Ascending aorta (tissue), 2 donors: Measurements from ENCODE around the gene DNMT1. TPM values are rescaled to one million over a fixed set of nuclear protein-coding genes. Genes with fewer than 3 reads are reported as not detected.
"Not testable (repeated sequence)": the region's sequence is repeated elsewhere in the genome, so short reads cannot be mapped to it uniquely, and the experiment has no call there.

Experiments
- DNase-seq, 2 donors: peaks; one replicate each; pipeline ENCODE4 v3.0.0-alpha.2; 2019; ENCODE audit warnings: low spot score in 2 of 2
- H3K27ac ChIP-seq, 2 donors: fragments of 200-600 bp; sonication (generic); one replicate each; pipeline ENCODE4 v1.5.1; 2016 to 2017; ENCODE audit warnings: mild to moderate bottlenecking in 1 of 2
- H3K27me3 ChIP-seq: fragments of 200-600 bp; sonication (generic); one replicate; pipeline ENCODE4 v1.5.1; 2017
- H3K36me3 ChIP-seq, 2 donors: fragments of 200-600 bp; sonication (generic); one replicate each; pipeline ENCODE4 v1.5.1; 2016
- H3K4me1 ChIP-seq, 2 donors: fragments of 200-600 bp; sonication (generic); one replicate each; pipeline ENCODE4 v1.5.1; 2016 to 2017; ENCODE audit warnings: mild to moderate bottlenecking in 1 of 2
- H3K4me3 ChIP-seq, 2 donors: fragments of 200-600 bp; sonication (generic); one replicate each; pipeline ENCODE4 v1.5.1; 2016 to 2017; ENCODE audit warnings: mild to moderate bottlenecking in 1 of 2
- H3K9me3 ChIP-seq, 2 donors: fragments of 200-600 bp; sonication (generic); one replicate each; pipeline ENCODE4 v1.5.1; 2016
- CTCF ChIP-seq, 3 experiments: fragments of 200-600 bp in 2 of 3; fragments of 450-650 bp in 1 of 3; sonication (generic) in 2 of 3; IDR thresholded peaks; one replicate each; pipeline ENCODE4 v1.5.1; 2016 to 2019; ENCODE audit warnings: antibody characterized with exemption in 3 of 3, mild to moderate bottlenecking in 1 of 3, moderate library complexity in 1 of 3
- intact Hi-C: fragments of 100-400 bp; cut with DNase I; formaldehyde crosslinking; loops from one replicate; pipeline ENCODE4 v1.15.1; 2023
- total RNA-seq: library from RNA; depleted of rRNA; stranded (reverse); fragments of >200 nt; gene quantifications from one replicate; pipeline ENCODE4 v1.1.0, GENCODE V29; 2016

The DNMT1 gene
- 54.0 TPM for total RNA-seq

- intact Hi-C loops, result loop anchor here (1.0 to 2.0 kb wide), 2 partner anchors 56 to 74 kb away; no protein-coding TSS in a partner anchor
- Histone ChIP-seq H3K27ac (peak within 1 kb of the TSS; percentile 86 to 89), H3K9me3 (no peaks in the 10 kb centered on the region), H3K4me1 (peaks cover 3 to 21% of the 10 kb centered on the region in 2 donors), H3K4me3 (peak within 1 kb of the TSS; percentile 81 to 97), H3K36me3 (no peaks in the 10 kb centered on the region), H3K27me3 (no peaks in the 10 kb centered on the region)
- peak; percentile 75 to 96 for DNase-seq
- no peak for TF ChIP-seq CTCF (IDR thresholded peaks at IDR 0.05)
Measured at GRCh38 chr19:10194500-10195198, at the start of gene DNMT1. Gene DNMT1, minus strand, starts transcription at chr19:10194953. Its CDS starts 54 bp downstream, at chr19:10194899.

- intact Hi-C loops, result no loop called here
Measured at GRCh38 chr19:10243606-10244005, 48.9 kb upstream of the DNMT1 start.

GRCh38 chr19:10241826-10242449 lies 47.2 kb upstream of the DNMT1 start:
- H3K27me3 ChIP-seq, H3K27ac ChIP-seq, H3K9me3 ChIP-seq, intact Hi-C loops, H3K4me3 ChIP-seq, DNase-seq, H3K36me3 ChIP-seq, H3K4me1 ChIP-seq: not testable (repeated sequence)

More at GRCh38 chr19:10243606-10244005, 48.9 kb upstream of the DNMT1 start:
- no peak for TF ChIP-seq CTCF (IDR thresholded peaks at IDR 0.05)
- Histone ChIP-seq H3K4me1 (no peaks in the 10 kb centered on the region), H3K27ac (no peak overlapping the region), H3K9me3 (no peaks in the 10 kb centered on the region), H3K36me3 (no peaks in the 10 kb centered on the region), H3K4me3 (no peak overlapping the region), H3K27me3 (no peaks in the 10 kb centered on the region)
- DNase-seq, result no peak

- TF ChIP-seq CTCF (IDR thresholded peaks at IDR 0.05), result no peak
- DNase-seq, result no peak
- intact Hi-C loops, result no loop called here
Measured at GRCh38 chr19:10238172-10238783, 43.5 kb upstream of the DNMT1 start.

GRCh38 chr19:10237702-10238101 lies 42.9 kb upstream of the DNMT1 start:
- Histone ChIP-seq H3K27ac (peak overlapping the region in 1 of 2 donors; percentile 16), H3K4me1 (no peaks in the 10 kb centered on the region)
- intact Hi-C loops, result no loop called here

More at GRCh38 chr19:10238172-10238783, 43.5 kb upstream of the DNMT1 start:
- Histone ChIP-seq H3K9me3 (no peaks in the 10 kb centered on the region), H3K27ac (peak overlapping the region in 1 of 2 donors; percentile 16), H3K27me3 (no peaks in the 10 kb centered on the region), H3K4me1 (no peaks in the 10 kb centered on the region), H3K4me3 (no peak overlapping the region), H3K36me3 (no peaks in the 10 kb centered on the region)

GRCh38 chr19:10235409-10235808 lies 40.7 kb upstream of the DNMT1 start:
- H3K27ac ChIP-seq, H3K36me3 ChIP-seq, H3K4me3 ChIP-seq, intact Hi-C loops, H3K27me3 ChIP-seq, DNase-seq, H3K4me1 ChIP-seq, H3K9me3 ChIP-seq: not testable (repeated sequence)

More at GRCh38 chr19:10237702-10238101, 42.9 kb upstream of the DNMT1 start:
- no peak for DNase-seq
- no peaks in the 10 kb centered on the region for H3K36me3 ChIP-seq
- no peaks in the 10 kb centered on the region for H3K27me3 ChIP-seq
- H3K9me3 ChIP-seq, result no peaks in the 10 kb centered on the region
- no peak for TF ChIP-seq CTCF (IDR thresholded peaks at IDR 0.05)
- no peak overlapping the region for H3K4me3 ChIP-seq
